Cardiac muscle cell (in vitro differentiated cells and primary cell): ENCODE measurements around the gene HS2ST1. TPM values are rescaled to one million over a fixed set of nuclear protein-coding genes. Genes with fewer than 3 reads are reported as not detected.
"Not testable (repeated sequence)": the region's sequence is repeated elsewhere in the genome, so short reads cannot be mapped to it uniquely, and the experiment has no call there.

Source experiments
- DNase-seq, 2 donors: peaks; one replicate each; pipeline versions ENCODE4 v3.0.0 to v3.0.0-alpha.2; 2010 to 2017; ENCODE audit warnings: low read depth in 1 of 2, low spot score in 1 of 2
- H3K27ac ChIP-seq: fragments of 200-600 bp; sonication (generic); 2 replicates; pipeline ENCODE4 v1.5.1; 2016
- H3K27me3 ChIP-seq: fragments of 200-600 bp; sonication (generic); 2 replicates; pipeline ENCODE4 v1.6.0; 2016; ENCODE audit warnings: control low read depth
- H3K36me3 ChIP-seq: fragments of 200-600 bp; sonication (generic); 2 replicates; pipeline ENCODE4 v1.5.1; 2016; ENCODE audit warnings: control low read depth
- H3K4me1 ChIP-seq: fragments of 200-600 bp; sonication (generic); 2 replicates; pipeline ENCODE4 v1.8.1; 2017; ENCODE audit warnings: low read depth, mild to moderate bottlenecking, mixed run types
- H3K4me3 ChIP-seq: fragments of 200-600 bp; sonication (generic); 2 replicates; pipeline ENCODE4 v1.5.1; 2016; ENCODE audit warnings: mild to moderate bottlenecking
- H3K9me3 ChIP-seq: fragments of 200-600 bp; sonication (generic); 2 replicates; pipeline ENCODE4 v1.5.1; 2017; ENCODE audit warnings: low read depth, mild to moderate bottlenecking, control low read depth
- CTCF ChIP-seq: IDR thresholded peaks from 2 replicates; pipeline ENCODE4 v1.5.1; 2012; ENCODE audit warnings: low read depth, mild to moderate bottlenecking, low read length
- polyA plus RNA-seq: library from polyadenylated mRNA; unstranded; fragments of >200 nt; fragmentation: Nextera tagmentation; extraction: Ambion mirVana; gene quantifications from 2 replicates; pipeline ENCODE4 v1.2.1, GENCODE V29; 2016
- total RNA-seq: library from RNA; depleted of rRNA; stranded (reverse); fragments of >200 nt; gene quantifications from 2 replicates; pipeline ENCODE4 v1.2.3, GENCODE V29; 2016

The HS2ST1 gene
- total and polyA plus RNA-seq, 2 experiments from 2014 or later: 13.9 to 19.0 TPM

GRCh38 chr1:86871001-86871400 lies 43.4 kb upstream of the HS2ST1 start:
- H3K4me3 ChIP-seq: no peak overlapping the region
- H3K4me1 ChIP-seq: no peaks in the 10 kb centered on the region
- H3K27ac ChIP-seq: no peak overlapping the region
- H3K27me3 ChIP-seq: no peaks in the 10 kb centered on the region
- DNase-seq: no peak
- H3K9me3 ChIP-seq: no peaks in the 10 kb centered on the region
- no peak for TF ChIP-seq CTCF
- no peaks in the 10 kb centered on the region for H3K36me3 ChIP-seq

GRCh38 chr1:86872086-86872485 lies 42.3 kb upstream of the HS2ST1 start:
- no peak for TF ChIP-seq CTCF
- Histone ChIP-seq H3K27ac (no peak overlapping the region), H3K36me3 (no peaks in the 10 kb centered on the region), H3K27me3 (no peaks in the 10 kb centered on the region), H3K4me1 (no peaks in the 10 kb centered on the region), H3K9me3 (no peaks in the 10 kb centered on the region), H3K4me3 (no peak overlapping the region)
- DNase-seq: peak in 1 of 2 donors; percentile 9

- Histone ChIP-seq H3K27me3 (no peaks in the 10 kb centered on the region), H3K27ac (no peak overlapping the region), H3K36me3 (peaks cover 11% of the 10 kb centered on the region), H3K4me3 (no peak overlapping the region), H3K4me1 (no peaks in the 10 kb centered on the region), H3K9me3 (no peaks in the 10 kb centered on the region)
- DNase-seq: no peak
- TF ChIP-seq CTCF: no peak
Observed at GRCh38 chr1:86875722-86876121, 38.7 kb upstream of the HS2ST1 start.

GRCh38 chr1:86887479-86888162 lies 26.8 kb upstream of the HS2ST1 start:
- Histone ChIP-seq H3K4me1 (no peaks in the 10 kb centered on the region), H3K9me3 (no peaks in the 10 kb centered on the region), H3K36me3 (no peaks in the 10 kb centered on the region), H3K27me3 (no peaks in the 10 kb centered on the region), H3K4me3 (no peak overlapping the region), H3K27ac (no peak overlapping the region)
- TF ChIP-seq CTCF: no peak
- DNase-seq: no peak

GRCh38 chr1:86888327-86888726 lies 26.1 kb upstream of the HS2ST1 start:
- no peaks in the 10 kb centered on the region for H3K27me3 ChIP-seq
- DNase-seq: no peak
- no peaks in the 10 kb centered on the region for H3K36me3 ChIP-seq
- no peak for TF ChIP-seq CTCF
- H3K4me1 ChIP-seq: no peaks in the 10 kb centered on the region
- no peak overlapping the region for H3K27ac ChIP-seq
- H3K4me3 ChIP-seq: no peak overlapping the region
- no peaks in the 10 kb centered on the region for H3K9me3 ChIP-seq

GRCh38 chr1:86899401-86899800 lies 15.0 kb upstream of the HS2ST1 start:
- not testable (repeated sequence) for H3K4me1 ChIP-seq, DNase-seq, H3K4me3 ChIP-seq, H3K27me3 ChIP-seq, H3K27ac ChIP-seq, H3K9me3 ChIP-seq
- peaks cover 15% of the 10 kb centered on the region for H3K36me3 ChIP-seq
